ENCODE results near the gene TRIM47. TPM values are rescaled to one million over a fixed set of nuclear protein-coding genes. Genes with fewer than 3 reads are reported as not detected.

Gene TRIM47
- total and polyA plus RNA-seq, 2 of the 13 experiments (the other 11 are each of a cell fraction or from before 2014, with no cell fraction given), result 33.5 to 82.0 TPM

DNA sequence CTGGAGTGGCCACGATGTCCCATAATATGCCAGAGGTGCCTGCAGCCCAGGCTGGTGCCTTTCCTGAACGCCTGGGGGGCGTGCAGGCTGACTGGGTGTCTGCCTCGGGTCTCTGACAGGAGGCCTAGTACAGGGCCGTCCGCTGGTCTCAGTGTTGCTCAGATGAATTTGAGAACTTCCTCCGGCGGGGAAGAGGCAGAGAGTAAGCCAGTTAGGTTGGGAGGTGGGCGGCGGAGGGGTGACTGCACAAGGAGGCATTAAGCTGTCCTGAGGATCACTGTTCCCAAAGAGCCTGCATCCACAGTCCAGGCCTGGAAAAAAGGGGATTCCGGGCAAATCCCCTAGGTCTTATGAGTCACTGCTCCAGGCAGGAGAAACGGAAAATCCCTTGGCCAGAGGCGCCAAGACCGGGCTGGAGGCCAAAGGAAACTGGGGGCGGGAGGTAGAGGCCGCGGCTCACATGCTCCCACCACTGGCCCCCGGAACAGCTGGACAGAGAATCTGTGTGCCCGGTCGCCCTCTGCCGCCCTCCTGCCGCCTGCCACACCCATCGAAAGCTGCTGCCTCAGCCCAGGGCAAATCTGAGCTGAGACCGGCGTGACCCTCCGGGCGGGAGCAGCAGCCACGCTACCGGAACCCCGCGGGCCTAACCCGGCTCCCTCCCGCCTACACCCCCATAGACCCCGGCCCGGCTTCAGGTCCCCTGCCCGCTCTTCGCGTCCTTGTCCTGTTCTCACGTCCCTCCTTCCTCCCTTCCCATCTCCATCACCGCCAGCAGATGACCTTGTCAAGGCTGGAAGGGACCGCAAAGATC lies 1.2 kb downstream of the TRIM47 start (continued):
- TF ChIP-seq, protein P1, sequence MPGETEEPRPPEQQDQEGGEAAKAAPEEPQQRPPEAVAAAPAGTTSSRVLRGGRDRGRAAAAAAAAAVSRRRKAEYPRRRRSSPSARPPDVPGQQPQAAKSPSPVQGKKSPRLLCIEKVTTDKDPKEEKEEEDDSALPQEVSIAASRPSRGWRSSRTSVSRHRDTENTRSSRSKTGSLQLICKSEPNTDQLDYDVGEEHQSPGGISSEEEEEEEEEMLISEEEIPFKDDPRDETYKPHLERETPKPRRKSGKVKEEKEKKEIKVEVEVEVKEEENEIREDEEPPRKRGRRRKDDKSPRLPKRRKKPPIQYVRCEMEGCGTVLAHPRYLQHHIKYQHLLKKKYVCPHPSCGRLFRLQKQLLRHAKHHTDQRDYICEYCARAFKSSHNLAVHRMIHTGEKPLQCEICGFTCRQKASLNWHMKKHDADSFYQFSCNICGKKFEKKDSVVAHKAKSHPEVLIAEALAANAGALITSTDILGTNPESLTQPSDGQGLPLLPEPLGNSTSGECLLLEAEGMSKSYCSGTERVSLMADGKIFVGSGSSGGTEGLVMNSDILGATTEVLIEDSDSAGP (CRISPR knock-in tag; IDR thresholded peaks at IDR 0.05; ENCODE audit: borderline replicate concordance), result 0 out of 2 replicates have a peak, but pooled peaks have one; percentile 10
- TF ChIP-seq ZSCAN29 (CRISPR knock-in tag; conservative IDR thresholded peaks at IDR 0.05) (no peak; the same call in 1 of the 2 replicates), ZNF550 (CRISPR knock-in tag; IDR thresholded peaks at IDR 0.05; ENCODE audit: borderline replicate concordance) (no peak), SP5 (CRISPR knock-in tag; IDR thresholded peaks at IDR 0.05; ENCODE audit: borderline replicate concordance, low read depth) (0 out of 2 replicates have a peak, but pooled peaks have one; percentile 22), ZNF432 (CRISPR knock-in tag; IDR thresholded peaks at IDR 0.05; ENCODE audit: borderline replicate concordance) (no peak; the same call in 1 of the 2 replicates), ELF3 (CRISPR knock-in tag; IDR thresholded peaks at IDR 0.05) (peak; percentile 35; the same call in 1 of the 2 replicates), ZNF350 (CRISPR knock-in tag; IDR thresholded peaks at IDR 0.05; ENCODE audit: borderline replicate concordance, low read depth) (no peak; the same call in 1 of the 2 replicates), MEIS1 (CRISPR knock-in tag; IDR thresholded peaks at IDR 0.05; ENCODE audit: borderline replicate concordance) (no peak; the same call in 1 of the 2 replicates), NFE2 (CRISPR knock-in tag; IDR thresholded peaks at IDR 0.05) (no peak), RAD51 (IDR thresholded peaks at IDR 0.05; ENCODE audit: borderline replicate concordance) (no peak), POLR2G (IDR thresholded peaks at IDR 0.05; ENCODE audit: low read depth, low read length) (peak; percentile 51), PTBP1 (IDR thresholded peaks at IDR 0.05; ENCODE audit: low read depth, low read length, poor library complexity, severe bottlenecking) (peak; percentile 97), SRSF1 (optimal IDR thresholded peaks at IDR 0.05; ENCODE audit: low read depth, low read length) (peak; percentile 23), SOX13 (IDR thresholded peaks at IDR 0.05) (no peak), SOX13 (CRISPR knock-in tag; conservative IDR thresholded peaks at IDR 0.05 in 1 of 2, IDR thresholded peaks at IDR 0.05 in 1 of 2) (0 out of 4 replicates have a peak, but pooled peaks have one; percentile 15 to 43)
- TF ChIP-seq, protein P2, sequence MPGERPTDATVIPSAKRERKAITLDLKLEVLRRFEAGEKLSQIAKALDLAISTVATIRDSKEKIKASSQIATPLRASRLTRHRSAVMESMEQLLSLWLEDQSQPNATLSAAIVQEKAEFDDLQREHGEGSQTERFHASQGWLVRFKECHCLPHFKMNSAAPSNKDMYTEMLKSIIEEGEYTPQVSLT (CRISPR knock-in tag; IDR thresholded peaks at IDR 0.05; ENCODE audit: borderline replicate concordance, low read depth), result no peak; the same call in 1 of the 2 replicates
- TF ChIP-seq, protein P3, sequence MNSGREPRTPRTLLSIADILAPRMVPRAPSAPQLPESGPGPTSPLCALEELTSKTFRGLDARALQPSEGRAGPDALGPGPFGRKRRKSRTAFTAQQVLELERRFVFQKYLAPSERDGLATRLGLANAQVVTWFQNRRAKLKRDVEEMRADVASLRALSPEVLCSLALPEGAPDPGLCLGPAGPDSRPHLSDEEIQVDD (CRISPR knock-in tag; IDR thresholded peaks at IDR 0.05; ENCODE audit: borderline replicate concordance), result no peak
- TF ChIP-seq, protein P4, sequence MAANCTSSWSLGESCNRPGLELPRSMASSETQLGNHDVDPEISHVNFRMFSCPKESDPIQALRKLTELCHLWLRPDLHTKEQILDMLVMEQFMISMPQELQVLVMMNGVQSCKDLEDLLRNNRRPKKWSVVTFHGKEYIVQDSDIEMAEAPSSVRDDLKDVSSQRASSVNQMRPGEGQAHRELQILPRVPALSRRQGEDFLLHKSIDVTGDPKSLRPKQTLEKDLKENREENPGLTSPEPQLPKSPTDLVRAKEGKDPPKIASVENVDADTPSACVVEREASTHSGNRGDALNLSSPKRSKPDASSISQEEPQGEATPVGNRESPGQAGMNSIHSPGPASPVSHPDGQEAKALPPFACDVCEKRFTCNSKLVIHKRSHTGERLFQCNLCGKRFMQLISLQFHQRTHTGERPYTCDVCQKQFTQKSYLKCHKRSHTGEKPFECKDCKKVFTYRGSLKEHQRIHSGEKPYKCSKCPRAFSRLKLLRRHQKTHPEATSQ (CRISPR knock-in tag; IDR thresholded peaks at IDR 0.05; ENCODE audit: borderline replicate concordance), result peak; percentile 65; the same call in 1 of the 2 replicates
- TF ChIP-seq, protein P5, sequence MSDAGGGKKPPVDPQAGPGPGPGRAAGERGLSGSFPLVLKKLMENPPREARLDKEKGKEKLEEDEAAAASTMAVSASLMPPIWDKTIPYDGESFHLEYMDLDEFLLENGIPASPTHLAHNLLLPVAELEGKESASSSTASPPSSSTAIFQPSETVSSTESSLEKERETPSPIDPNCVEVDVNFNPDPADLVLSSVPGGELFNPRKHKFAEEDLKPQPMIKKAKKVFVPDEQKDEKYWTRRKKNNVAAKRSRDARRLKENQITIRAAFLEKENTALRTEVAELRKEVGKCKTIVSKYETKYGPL (CRISPR knock-in tag; IDR thresholded peaks at IDR 0.05), result peak; percentile 79
- TF ChIP-seq, protein P6, sequence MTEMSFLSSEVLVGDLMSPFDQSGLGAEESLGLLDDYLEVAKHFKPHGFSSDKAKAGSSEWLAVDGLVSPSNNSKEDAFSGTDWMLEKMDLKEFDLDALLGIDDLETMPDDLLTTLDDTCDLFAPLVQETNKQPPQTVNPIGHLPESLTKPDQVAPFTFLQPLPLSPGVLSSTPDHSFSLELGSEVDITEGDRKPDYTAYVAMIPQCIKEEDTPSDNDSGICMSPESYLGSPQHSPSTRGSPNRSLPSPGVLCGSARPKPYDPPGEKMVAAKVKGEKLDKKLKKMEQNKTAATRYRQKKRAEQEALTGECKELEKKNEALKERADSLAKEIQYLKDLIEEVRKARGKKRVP (CRISPR knock-in tag; IDR thresholded peaks at IDR 0.05), result peak in 1 of 2 experiments; percentile 85; a peak in 2 of 4 replicates

Data from HepG2 (cell line).